Gastroesophageal sphincter (tissue), 3 donors: ENCODE measurements around the gene BCR.

Experiments used
- CTCF ChIP-seq, 4 experiments: fragments of 200-600 bp in 2 of 4; fragments of 450-650 bp in 2 of 4; sonication (generic) in 1 of 4; IDR thresholded peaks; one replicate each; pipeline ENCODE4 v1.5.1; 2017 to 2019; ENCODE audit warnings: antibody characterized with exemption in 4 of 4, mild to moderate bottlenecking in 2 of 4, moderate library complexity in 2 of 4
- EP300 ChIP-seq: sonication (generic); formaldehyde crosslinking; IDR thresholded peaks from one replicate; pipeline ENCODE4 v1.6.1; 2017; ENCODE audit warnings: antibody characterized with exemption, mild to moderate bottlenecking

DNA sequence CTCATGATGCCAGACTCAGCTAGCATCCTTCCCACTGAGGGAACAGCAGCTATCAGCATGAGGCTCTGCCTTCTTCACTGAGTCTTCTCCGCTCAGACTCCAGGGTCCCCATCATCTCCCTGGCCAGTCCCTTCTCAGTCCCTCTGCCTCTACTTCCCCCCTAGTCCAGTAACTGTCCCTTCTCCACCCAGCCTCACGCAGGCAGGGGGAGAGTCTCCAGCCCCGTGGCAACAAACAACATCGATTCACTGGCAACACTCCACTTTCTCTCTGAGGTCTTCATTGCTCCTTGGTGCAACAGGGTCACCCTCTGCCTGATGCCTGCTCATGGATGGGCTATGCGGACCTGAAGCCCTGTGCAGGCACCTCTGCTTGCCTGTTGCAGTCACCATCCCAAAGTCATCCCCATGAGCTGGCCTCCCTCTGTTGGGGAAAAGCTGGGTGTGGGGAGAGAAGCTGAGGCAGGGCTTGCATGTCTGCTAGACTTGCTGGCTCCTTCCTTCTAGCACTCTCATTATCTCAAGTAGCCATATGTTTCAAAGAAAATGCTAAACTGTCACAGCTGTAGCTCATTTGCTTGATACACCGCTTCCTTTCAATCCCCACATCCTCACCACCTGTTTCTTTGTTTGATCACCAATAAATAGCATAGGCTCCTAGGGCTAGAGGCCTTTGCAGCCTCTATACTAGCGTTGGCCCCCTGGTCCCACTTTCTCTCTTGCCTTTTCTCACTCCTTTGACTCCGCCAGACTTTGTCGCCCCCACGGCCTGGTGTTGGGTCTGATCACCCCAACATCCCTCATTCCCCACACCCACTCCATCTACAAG lies 4.3 kb upstream of the BCR start:
- TF ChIP-seq CTCF (IDR thresholded peaks at IDR 0.05) (no peak), EP300 (no peak)
